Head of caudate nucleus (tissue), 42 donors: ENCODE data around the gene ELP4.
"Not testable (repeated sequence)": the region's sequence is repeated elsewhere in the genome, so short reads cannot be mapped to it uniquely, and the experiment has no call there.

Experiments used
- DNase-seq, 42 donors: peaks; one replicate each; pipeline versions ENCODE4 v3.0.0 to v3.0.0-alpha.2; 2020 to 2021; ENCODE audit warnings: mixed read lengths in 7 of 42
- intact Hi-C: fragments of 100-400 bp; cut with DNase I; formaldehyde crosslinking; loops from one replicate; pipeline ENCODE4 v1.15.0; 2022

The ELP4 gene

GRCh38 chr11:31625868-31626267 lies 116.3 kb downstream of the ELP4 start:
- no peak for DNase-seq
- intact Hi-C loops: no loop called here

DNA sequence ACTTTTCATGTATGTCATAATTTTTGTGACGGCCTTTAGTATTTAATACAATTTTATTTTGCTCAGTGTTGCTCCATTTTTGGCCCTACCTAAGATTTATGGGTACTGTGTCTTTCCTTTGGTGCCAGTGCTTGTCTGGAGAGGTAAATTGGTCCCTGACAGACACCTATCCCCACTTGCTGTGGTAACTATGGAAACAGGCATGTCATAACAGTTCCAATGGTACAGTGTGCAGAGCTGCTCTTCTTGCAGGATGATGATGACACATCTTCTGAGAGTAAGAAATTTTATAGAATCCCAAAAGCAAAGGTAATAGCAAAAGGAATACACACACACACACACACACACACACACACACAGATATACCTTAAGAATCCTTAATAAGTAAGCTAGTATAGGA lies 118.5 kb downstream of the ELP4 start:
- intact Hi-C loops: no loop called here
- DNase-seq: peak in 16 of 42 donors; percentile 7 to 67 (median 20)

DNA sequence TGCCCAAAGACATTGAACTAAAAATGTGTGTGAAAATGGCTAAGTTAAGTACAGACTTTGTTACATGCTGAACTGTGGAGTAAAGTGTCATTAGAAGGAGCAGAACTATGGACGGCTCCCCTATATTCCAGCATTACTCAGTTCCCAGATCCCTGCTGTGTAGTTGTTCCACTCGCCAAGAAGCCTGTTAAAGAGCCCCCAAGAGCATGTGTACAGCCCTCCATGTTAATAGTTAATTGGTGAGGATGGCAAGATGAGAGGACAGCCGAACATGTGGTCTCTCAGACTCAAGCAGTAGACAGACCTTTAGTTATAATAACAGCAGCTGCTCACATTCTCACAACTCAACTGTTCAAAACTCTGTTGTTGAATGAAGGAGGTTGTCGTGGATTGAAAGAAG lies 127.4 kb downstream of the ELP4 start:
- intact Hi-C loops: no loop called here

GRCh38 chr11:31640611-31641010 lies 131.0 kb downstream of the ELP4 start:
- DNase-seq: peak in 1 of 42 donors; percentile 5
- intact Hi-C loops: no loop called here

More for the DNA sequence above, 127.4 kb downstream of the ELP4 start:
- DNase-seq: no peak

DNA sequence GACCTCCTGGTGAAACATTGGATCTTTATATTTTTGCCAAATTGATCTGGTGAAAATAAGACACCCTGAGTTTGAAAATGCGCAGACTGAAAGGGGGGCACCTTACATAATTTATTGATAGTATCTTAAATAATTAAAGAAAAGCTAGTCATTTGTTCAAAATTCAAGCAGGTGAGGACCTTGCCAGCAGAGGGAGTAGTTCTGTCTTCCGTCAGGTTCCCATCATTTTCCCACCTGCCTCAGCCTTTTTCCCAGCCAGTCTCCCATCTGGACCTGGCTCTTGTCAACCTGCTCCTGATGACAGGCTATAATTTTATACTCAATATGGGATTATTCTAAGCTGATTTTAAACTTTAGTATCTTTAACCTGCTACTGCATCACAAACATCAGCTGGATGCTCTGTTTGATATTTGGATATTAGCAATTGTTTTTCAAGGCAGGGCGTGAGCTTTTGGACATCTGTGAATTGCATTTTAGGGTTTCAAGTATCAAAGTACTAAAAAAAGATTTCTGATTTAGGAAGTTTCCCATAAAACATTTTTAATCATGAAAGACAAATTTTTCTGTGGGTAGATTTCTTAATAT lies 132.0 kb downstream of the ELP4 start:
- intact Hi-C loops: no loop called here

DNA sequence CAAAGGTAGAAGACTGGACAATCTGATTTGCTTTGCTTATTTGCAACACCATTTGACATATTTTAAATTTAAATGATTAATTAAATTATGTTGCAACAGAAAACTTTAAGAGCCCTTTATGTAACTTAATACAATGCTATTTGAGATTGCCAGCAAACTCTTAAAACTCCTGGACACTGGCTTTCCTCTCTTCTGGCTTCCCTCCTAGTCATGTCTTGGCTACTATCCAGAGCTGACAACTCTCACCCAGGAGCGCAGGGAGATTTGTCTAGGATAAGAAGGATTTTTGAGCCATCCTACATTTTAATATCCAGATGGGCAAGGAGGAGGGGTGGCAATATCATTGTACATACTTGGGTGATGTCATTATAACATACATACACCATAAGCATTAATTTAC lies 134.3 kb downstream of the ELP4 start:
- intact Hi-C loops: no loop called here
- no peak for DNase-seq

More for the DNA sequence above, 132.0 kb downstream of the ELP4 start:
- peak in 25 of 42 donors; percentile 2 to 58 (median 24) for DNase-seq

- no peak for DNase-seq
- intact Hi-C loops: no loop called here
Measured at GRCh38 chr11:31645747-31646146, 136.2 kb downstream of the ELP4 start.

DNA sequence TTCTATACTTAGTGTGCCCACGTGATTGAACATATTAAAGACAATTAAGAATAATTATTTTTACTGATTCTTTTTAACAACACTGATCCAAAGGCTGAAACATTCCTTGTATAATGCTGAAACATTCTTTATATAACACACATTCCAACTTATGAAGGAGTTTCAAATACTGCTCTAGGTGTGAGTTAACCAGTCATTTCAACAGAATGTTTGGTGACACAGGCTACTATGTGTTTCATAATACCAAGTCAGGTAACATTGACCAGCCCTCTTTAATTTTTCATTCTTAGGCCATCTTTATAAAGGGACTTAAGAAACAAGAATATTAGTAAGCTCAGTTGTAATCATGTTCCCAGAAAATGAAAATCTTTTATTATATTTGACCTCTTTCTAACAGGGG lies 136.6 kb downstream of the ELP4 start:
- no peak for DNase-seq
- intact Hi-C loops: no loop called here

DNA sequence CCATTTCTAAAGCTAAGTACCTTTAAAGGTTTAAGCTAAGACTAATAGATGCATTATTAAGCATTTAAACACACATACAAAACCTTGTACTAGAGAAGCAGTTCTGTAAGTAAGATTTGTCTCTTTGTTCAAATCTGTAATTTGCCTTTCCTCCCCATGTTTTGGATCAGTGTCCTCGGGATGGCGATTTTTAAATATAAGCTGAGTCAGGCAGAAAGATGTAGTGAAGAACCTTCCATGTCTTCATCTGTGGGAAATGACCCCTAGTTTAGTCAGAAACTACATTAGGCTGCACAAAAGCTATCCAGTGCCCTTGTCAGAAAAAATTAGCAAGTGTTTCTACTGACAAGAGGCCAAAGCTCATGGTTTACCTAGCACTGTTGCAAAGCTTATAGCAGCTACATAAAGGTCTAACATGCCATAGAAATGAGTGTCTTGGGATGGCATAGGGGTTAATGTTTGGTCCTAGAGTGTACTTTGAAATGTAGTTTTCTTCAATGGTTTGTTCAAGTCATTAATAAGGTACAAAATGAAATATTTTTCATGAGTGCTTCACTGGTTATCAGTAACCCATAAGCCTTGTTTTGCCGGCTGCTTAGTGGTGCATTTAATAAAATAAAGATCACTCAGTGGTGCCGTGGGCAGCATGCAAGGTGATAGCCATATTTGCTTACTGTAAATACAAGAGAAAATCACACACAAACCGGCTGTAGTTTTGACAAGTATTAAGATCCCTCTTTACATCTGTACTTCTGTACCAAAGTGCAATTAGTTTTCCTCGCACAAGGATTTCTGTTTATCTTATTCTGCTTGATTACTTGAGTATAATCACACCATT lies 139.8 kb downstream of the ELP4 start:
- intact Hi-C loops: no loop called here
- no peak for DNase-seq

DNA sequence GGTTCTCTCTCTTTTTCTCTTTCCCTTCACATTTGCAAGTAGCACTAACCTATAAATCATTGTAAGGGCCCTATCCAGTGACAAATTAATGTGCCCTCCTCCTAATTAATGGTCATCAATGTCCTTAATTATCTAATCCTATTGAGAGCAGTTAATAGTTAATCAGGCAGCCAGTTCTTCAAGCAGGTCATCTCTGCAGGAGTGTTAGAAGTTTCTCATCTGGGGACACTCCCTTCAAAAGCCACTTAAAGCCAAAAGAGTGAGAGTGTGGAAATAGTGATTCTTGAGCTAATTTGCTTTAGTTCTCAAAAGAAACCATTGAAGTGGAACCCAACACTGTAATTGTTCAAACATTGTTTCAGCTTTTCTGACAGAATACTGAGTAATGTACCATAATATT lies 141.6 kb downstream of the ELP4 start:
- intact Hi-C loops: no loop called here
- no peak for DNase-seq

GRCh38 chr11:31651822-31652221 lies 142.3 kb downstream of the ELP4 start:
- intact Hi-C loops: no loop called here

DNA sequence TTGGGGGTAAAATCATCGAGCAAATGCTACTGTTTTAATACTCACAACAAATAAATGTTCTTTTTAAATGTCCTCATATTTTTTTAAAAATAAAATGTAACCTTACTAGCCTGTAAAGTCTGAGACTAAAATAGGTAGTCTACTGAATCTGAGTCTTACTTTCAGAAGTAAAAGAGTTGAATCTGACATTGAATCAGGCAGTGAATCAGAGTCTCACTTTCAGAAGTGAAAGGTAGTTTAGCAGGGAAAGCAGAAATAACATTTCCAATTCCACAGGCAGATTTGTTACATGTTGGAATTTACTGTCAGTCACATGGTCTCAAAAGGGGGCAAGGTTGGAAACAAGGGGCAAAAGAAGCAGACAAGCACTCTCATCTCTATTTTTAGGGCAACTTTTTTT lies 143.0 kb downstream of the ELP4 start:
- intact Hi-C loops: no loop called here
- DNase-seq: no peak

More at GRCh38 chr11:31651822-31652221, 142.3 kb downstream of the ELP4 start:
- DNase-seq: no peak

DNA sequence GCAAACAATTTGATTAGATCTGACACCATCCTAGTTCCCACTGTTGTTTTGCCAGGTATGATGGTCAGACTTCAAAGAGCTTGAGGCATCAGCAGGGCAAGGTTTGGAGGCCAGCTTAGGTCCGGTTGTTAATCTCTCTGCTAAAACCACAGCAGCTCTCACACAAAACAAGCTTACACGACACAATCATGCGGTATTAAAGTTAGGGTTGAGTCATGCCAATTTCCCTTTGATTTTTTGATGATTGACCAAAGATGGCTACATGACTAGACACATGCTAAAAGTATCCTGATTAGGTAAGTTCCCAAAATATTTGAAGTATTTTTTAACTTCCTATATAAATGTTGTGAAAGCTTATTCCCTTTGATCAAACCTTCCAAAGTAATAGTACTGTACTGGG lies 145.9 kb downstream of the ELP4 start:
- intact Hi-C loops: no loop called here
- DNase-seq: no peak

GRCh38 chr11:31656051-31656450 lies 146.5 kb downstream of the ELP4 start:
- intact Hi-C loops: no loop called here
- DNase-seq: no peak

- DNase-seq: no peak
- intact Hi-C loops: no loop called here
Measured at GRCh38 chr11:31657091-31657490, 147.5 kb downstream of the ELP4 start.

GRCh38 chr11:31664129-31664528 lies 154.6 kb downstream of the ELP4 start:
- intact Hi-C loops: no loop called here
- DNase-seq: no peak

- DNase-seq: no peak
- intact Hi-C loops: no loop called here
Measured at GRCh38 chr11:31664954-31665353, 155.4 kb downstream of the ELP4 start.

DNA sequence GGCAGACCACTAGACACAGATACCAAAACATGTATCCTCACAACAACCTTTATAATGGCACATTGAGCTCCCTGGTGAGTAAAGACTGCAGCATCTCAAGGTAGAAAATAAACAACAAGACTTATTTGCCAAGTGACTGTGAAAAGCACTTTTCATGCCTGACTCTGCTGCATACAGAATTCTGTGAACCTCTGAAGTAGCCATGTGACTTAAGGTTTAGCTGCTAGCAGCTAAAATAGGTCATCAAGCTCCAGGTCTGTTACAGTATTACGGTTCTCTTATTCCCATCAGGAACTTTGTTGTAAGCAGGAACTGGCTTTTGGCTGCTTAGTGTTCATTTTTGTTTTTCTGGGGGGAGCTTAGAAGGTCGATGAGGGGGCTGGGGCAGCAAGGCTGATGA lies 162.1 kb downstream of the ELP4 start:
- intact Hi-C loops: no loop called here

DNA sequence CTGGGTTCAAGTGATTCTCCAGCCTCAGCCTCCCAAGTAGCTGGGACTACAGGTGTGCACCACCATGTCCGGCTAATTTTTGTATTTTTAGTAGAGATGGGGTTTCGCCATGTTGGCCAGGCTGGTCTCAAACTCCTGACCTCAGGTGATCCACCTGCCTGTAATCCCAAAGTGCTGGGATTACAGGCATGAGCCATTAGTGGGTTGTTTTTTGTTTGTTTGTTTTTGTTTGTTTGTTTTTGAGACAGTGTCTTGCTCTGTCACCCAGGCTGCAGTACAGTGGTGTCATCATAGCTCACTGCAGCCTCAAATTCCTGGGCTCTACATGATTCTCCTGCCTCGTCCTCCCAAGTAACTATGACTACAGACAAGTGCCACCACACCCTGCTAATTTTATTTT lies 163.5 kb downstream of the ELP4 start:
- DNase-seq, intact Hi-C loops: not testable (repeated sequence)

More for the DNA sequence above, 162.1 kb downstream of the ELP4 start:
- no peak for DNase-seq

GRCh38 chr11:31676280-31676982 lies 166.9 kb downstream of the ELP4 start:
- intact Hi-C loops: no loop called here
- DNase-seq: no peak
